HFFc6 (cell line): Measurements from ENCODE around the gene STAB2. TPM values are rescaled to one million over a fixed set of nuclear protein-coding genes. Genes with fewer than 3 reads are reported as not detected.
A peak's percentile ranks its signal among the peaks of the same experiment; 100 is the strongest.

ENCODE experiments used
- DNase-seq: peaks from one replicate; pipeline ENCODE4 v3.0.0-alpha.2; 2018
- H3K27ac Mint-ChIP-seq: 2 replicates; pipeline ENCODE4 v1.8.0; 2020; ENCODE audit warnings: mild to moderate bottlenecking, mixed read lengths
- H3K27me3 Mint-ChIP-seq: 2 replicates; pipeline ENCODE4 v1.8.0; 2021; ENCODE audit warnings: mild to moderate bottlenecking, moderate library complexity, mixed read lengths; ENCODE audit not compliant: insufficient read depth
- H3K36me3 Mint-ChIP-seq: 2 replicates; pipeline ENCODE4 v1.8.0; 2021; ENCODE audit warnings: low read depth, mixed read lengths
- H3K4me1 Mint-ChIP-seq: 2 replicates; pipeline ENCODE4 v1.8.0; 2020; ENCODE audit warnings: low read depth, mixed read lengths
- H3K4me3 Mint-ChIP-seq: 2 replicates; pipeline ENCODE4 v1.8.0; 2020; ENCODE audit warnings: mild to moderate bottlenecking, moderate library complexity, mixed read lengths
- H3K9me3 Mint-ChIP-seq: 2 replicates; pipeline ENCODE4 v1.8.0; 2020; ENCODE audit warnings: mild to moderate bottlenecking, mixed read lengths
- total RNA-seq, 6 experiments: library from RNA; stranded (reverse); fragmentation: NEBNext Ultra II Directional; extraction: Animal tissue kit (Norgen Biotek cat#: 25700); gene quantifications; 2 replicates in 1 of 6; 3 replicates in 5 of 6; pipeline ENCODE4 v1.2.3, GENCODE V29; 2021
- TF ChIP-seq, protein P1 (sequence below): fragments of 200-600 bp; sonication (generic); IDR thresholded peaks from 2 replicates; pipeline ENCODE4 v1.5.0; 2021; ENCODE audit warnings: antibody characterized with exemption, mild to moderate bottlenecking

The STAB2 gene
- total RNA-seq, 6 experiments from 2014 or later = not detected

DNA sequence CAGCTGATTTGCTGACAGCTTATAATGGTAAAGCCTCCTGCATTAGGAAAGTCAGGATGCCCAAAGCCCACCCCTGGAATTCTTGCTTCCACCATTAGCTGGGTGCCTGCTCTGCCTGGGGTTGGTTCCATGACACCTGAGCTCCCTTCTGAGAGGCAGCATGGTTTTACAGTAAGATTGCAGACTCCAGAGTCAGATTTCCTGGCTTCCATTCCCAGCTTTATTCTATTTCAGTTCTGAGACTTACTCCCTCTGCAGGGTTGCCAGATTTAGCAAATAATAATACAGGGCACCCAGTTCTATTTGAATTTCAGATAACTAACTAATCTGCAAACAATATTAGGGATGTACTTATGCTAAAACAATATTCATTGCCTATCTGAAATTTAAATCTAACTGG, 12.2 kb downstream of the STAB2 start:
- TF ChIP-seq, protein P1, sequence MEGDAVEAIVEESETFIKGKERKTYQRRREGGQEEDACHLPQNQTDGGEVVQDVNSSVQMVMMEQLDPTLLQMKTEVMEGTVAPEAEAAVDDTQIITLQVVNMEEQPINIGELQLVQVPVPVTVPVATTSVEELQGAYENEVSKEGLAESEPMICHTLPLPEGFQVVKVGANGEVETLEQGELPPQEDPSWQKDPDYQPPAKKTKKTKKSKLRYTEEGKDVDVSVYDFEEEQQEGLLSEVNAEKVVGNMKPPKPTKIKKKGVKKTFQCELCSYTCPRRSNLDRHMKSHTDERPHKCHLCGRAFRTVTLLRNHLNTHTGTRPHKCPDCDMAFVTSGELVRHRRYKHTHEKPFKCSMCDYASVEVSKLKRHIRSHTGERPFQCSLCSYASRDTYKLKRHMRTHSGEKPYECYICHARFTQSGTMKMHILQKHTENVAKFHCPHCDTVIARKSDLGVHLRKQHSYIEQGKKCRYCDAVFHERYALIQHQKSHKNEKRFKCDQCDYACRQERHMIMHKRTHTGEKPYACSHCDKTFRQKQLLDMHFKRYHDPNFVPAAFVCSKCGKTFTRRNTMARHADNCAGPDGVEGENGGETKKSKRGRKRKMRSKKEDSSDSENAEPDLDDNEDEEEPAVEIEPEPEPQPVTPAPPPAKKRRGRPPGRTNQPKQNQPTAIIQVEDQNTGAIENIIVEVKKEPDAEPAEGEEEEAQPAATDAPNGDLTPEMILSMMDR = no peak
- Mint-ChIP-seq H3K27me3 (peaks cover 10% of the 10 kb centered on the region), H3K4me1 (no peaks in the 10 kb centered on the region), H3K4me3 (no peak overlapping the region), H3K36me3 (no peaks in the 10 kb centered on the region), H3K27ac (no peak overlapping the region), H3K9me3 (no peaks in the 10 kb centered on the region)
- DNase-seq = no peak

DNA sequence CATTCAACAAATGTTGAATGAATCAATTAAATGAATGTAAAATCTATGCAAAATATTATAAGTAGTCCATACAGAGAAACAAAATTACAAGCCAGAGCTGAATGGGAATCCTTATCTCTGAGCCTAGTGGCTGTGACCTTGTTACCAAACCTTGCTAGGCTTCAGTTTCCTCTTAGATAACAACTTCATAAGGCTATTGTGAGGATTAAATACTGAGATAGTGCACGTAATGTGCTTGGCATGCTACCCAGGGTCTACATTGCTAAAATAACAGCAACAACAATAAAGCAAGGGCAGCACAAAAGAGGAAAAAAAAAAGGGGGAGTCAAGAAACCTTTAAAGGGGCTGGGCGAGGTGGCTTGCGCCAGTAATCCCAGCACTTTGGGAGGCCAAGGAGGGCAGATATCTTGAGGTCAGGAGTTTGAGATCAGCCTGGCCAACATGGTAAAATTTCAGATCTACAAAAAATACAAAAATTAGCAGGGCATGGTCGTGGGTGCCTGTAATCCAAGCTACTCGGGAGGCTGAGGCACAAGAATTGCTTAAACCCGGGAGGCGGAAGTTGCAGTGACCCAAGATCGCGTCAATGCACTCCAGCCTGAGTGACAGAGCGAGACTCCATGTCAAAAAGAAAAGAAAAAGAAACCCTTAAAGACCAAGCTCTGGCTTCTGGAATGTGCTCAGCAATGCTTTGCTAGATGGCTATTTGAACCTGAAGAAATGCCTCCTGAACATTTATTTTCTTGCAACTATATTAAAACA, 14.1 kb downstream of the STAB2 start:
- no peak overlapping the region for H3K27ac Mint-ChIP-seq
- DNase-seq = no peak
- H3K9me3 Mint-ChIP-seq = no peaks in the 10 kb centered on the region
- no peak overlapping the region for H3K4me3 Mint-ChIP-seq
- TF ChIP-seq, protein P1 = no peak
- H3K27me3 Mint-ChIP-seq = peaks cover 7% of the 10 kb centered on the region
- H3K4me1 Mint-ChIP-seq = no peaks in the 10 kb centered on the region
- H3K36me3 Mint-ChIP-seq = no peaks in the 10 kb centered on the region

DNA sequence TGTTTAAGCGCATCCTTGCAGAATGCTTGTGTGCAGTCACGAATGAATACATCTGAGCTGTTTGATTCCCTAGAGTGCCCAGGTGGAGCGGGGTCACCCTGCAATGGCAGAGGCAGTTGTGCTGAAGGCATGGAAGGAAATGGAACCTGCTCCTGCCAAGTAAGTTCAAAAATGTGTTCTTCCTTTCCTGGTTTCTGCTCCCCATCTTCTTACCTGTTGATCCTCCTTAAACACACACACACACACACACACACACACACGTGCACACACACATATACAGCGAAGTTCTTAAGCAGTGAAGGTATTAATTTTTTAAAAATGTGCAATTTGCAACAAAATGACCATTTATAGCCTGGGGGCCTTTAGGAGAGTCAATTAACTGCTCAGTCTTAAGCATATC, 33.3 kb downstream of the STAB2 start:
- Mint-ChIP-seq H3K4me3 (no peak overlapping the region), H3K27me3 (peaks cover 3% of the 10 kb centered on the region), H3K36me3 (no peaks in the 10 kb centered on the region), H3K27ac (no peak overlapping the region), H3K4me1 (peaks cover 10% of the 10 kb centered on the region), H3K9me3 (no peaks in the 10 kb centered on the region)
- TF ChIP-seq, protein P1 = no peak
- no peak for DNase-seq

DNA sequence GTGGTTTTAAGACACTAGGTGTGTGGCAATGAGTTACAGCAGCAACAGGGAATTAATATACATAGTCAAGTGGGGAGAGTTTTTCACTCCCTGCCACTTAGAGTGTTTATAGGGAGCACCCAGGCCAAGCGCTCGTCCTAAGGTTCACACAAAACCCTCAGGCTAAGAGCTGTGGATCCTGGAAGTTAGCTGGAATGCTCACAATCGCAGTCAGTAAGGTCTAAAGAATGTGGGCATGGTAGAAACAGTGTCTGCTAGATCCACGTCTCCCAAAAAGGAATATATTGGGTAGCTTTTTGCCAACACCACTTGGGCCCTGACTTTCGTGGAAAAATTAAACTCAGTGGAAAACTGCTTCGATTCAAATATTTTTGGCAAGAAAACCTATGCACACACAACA, 36.6 kb downstream of the STAB2 start:
- H3K9me3 Mint-ChIP-seq = no peaks in the 10 kb centered on the region
- TF ChIP-seq, protein P1 = no peak
- H3K4me1 Mint-ChIP-seq = peaks cover 18% of the 10 kb centered on the region
- H3K4me3 Mint-ChIP-seq = no peak overlapping the region
- DNase-seq = peak; percentile 28
- no peaks in the 10 kb centered on the region for H3K36me3 Mint-ChIP-seq
- H3K27me3 Mint-ChIP-seq = peaks cover 5% of the 10 kb centered on the region
- H3K27ac Mint-ChIP-seq = no peak overlapping the region

DNA sequence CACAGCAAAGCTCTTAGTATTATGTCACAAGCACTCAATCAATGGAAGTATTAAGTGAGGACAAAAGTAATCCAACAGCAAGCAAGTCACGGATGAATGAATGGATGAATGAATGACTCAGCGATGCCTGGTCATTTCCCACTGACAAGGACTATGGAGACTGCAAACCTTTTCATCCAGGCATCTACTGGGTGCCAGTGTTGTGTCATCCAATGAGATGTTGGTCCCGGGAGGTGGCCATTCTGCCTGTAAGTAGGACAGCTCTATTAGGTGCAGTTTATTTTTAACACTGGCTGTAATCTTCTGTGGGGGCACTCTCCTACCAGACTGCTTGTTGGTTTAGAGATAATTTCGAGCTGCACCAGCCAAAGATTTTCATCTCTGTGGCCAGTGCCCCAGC, 39.4 kb downstream of the STAB2 start:
- H3K36me3 Mint-ChIP-seq = no peaks in the 10 kb centered on the region
- no peaks in the 10 kb centered on the region for H3K9me3 Mint-ChIP-seq
- no peak overlapping the region for H3K4me3 Mint-ChIP-seq
- H3K4me1 Mint-ChIP-seq = peaks cover 18% of the 10 kb centered on the region
- DNase-seq = peak; percentile 60
- no peak overlapping the region for H3K27ac Mint-ChIP-seq
- TF ChIP-seq, protein P1 = peak; percentile 50; the same call in 1 of the 2 replicates
- peaks cover 3% of the 10 kb centered on the region for H3K27me3 Mint-ChIP-seq
